ENCODE results near the gene EFTUD2. TPM values are rescaled to one million over a fixed set of nuclear protein-coding genes. Genes with fewer than 3 reads are reported as not detected.

The EFTUD2 gene
- total RNA-seq, 1 donor from 2014 or later: 102 TPM

DNA sequence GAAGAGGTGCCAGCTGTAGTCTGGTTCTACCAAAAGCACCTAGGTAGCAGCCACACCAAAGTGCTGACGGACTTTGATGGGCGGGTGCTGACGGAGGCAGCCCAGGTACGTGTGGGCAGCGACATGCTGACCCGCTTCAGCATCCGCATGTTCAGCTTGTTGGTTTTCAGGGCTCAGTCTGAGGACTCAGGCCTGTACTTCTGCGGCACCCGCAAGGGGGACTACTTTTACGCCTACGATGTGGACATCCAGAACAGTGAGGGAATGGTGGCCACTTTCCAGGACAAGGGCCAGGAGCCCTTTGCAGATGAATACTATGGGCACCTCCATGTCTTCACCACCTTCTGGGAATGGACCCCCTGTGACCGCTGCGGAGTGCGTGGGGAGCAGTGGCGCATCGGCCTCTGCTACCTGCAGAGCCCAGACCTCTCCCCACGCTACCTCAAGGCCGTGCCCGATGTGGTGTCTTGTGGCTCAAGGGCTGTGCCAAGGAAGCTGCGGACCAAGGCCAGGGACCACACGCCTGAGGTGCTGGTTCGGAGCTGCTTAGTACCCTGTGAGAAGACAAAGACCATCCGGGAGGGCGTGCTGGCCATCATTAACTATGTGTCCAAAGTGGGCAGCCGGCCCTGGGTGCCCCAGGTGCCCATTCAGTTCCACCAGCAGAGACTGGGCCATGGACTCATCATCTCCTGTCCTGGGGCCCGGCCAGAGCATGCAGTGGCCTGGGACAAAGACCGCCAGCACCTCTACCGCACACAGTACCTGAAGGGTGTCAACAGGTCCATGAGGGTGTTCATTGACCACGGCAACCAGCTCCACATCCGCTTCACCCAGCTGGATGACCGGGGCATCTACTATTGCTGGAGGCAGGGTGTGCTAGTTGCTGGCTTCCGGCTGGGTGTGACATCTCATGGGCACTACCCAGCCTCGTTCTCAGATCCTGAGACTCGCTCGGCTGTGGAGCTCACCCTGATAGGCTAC is 5.0 kb upstream of the EFTUD2 start:
- Mint-ChIP-seq H3K27ac (ENCODE audit: unreplicated experiment) (no peak overlapping the region), H3K27me3 (ENCODE audit: unreplicated experiment) (peaks cover 14% of the 10 kb centered on the region), H3K9me3 (ENCODE audit: unreplicated experiment) (peaks cover 5% of the 10 kb centered on the region), H3K4me1 (ENCODE audit: low read depth, unreplicated experiment) (peaks cover 7% of the 10 kb centered on the region), H3K36me3 (ENCODE audit: unreplicated experiment) (no peaks in the 10 kb centered on the region), H3K4me3 (ENCODE audit: unreplicated experiment) (no peak overlapping the region)
- TF ChIP-seq, protein P1, sequence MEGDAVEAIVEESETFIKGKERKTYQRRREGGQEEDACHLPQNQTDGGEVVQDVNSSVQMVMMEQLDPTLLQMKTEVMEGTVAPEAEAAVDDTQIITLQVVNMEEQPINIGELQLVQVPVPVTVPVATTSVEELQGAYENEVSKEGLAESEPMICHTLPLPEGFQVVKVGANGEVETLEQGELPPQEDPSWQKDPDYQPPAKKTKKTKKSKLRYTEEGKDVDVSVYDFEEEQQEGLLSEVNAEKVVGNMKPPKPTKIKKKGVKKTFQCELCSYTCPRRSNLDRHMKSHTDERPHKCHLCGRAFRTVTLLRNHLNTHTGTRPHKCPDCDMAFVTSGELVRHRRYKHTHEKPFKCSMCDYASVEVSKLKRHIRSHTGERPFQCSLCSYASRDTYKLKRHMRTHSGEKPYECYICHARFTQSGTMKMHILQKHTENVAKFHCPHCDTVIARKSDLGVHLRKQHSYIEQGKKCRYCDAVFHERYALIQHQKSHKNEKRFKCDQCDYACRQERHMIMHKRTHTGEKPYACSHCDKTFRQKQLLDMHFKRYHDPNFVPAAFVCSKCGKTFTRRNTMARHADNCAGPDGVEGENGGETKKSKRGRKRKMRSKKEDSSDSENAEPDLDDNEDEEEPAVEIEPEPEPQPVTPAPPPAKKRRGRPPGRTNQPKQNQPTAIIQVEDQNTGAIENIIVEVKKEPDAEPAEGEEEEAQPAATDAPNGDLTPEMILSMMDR (IDR thresholded peaks at IDR 0.05; ENCODE audit: partially characterized antibody, unreplicated experiment): no peak
- no peak for DNase-seq

DNA sequence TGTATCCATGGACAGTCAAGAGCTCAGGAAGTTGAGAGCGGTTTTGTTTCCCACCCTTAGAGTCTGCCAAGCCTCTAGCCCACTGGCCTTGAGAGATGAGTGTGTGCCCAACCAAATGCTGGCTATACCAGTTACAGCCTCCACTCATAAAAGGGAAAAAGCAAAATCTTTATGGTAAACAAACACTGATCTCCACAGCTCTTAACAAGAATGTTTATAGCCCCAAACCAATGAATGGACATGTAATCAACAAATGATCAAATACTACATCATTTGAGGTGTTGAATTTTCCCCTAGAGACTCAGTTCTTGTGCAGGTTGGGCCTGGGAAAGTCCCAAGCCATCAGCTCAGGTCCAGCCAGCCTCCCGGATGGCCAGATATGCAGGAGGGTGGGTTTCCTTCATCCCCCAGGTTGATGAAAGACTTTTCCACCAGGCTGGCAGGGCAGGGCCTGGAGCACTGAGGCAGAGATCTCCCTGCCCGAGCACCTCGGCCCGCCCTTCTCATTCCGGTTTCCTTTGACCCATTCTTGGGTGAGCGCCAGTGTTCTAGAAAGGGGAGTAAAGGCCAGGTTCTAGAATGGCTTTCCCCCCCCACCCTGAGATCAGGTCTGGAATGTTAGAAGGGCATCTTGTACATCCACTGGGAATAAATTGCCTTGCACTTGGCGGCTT is 3.9 kb upstream of the EFTUD2 start:
- no peak overlapping the region for H3K27ac Mint-ChIP-seq (ENCODE audit: unreplicated experiment)
- peaks cover 10% of the 10 kb centered on the region for H3K9me3 Mint-ChIP-seq (ENCODE audit: unreplicated experiment)
- no peak for DNase-seq
- H3K4me1 Mint-ChIP-seq (ENCODE audit: low read depth, unreplicated experiment): peaks cover 11% of the 10 kb centered on the region
- no peak overlapping the region for H3K4me3 Mint-ChIP-seq (ENCODE audit: unreplicated experiment)
- H3K27me3 Mint-ChIP-seq (ENCODE audit: unreplicated experiment): peaks cover 15% of the 10 kb centered on the region
- TF ChIP-seq, protein P1 (IDR thresholded peaks at IDR 0.05; ENCODE audit: partially characterized antibody, unreplicated experiment): no peak
- no peaks in the 10 kb centered on the region for H3K36me3 Mint-ChIP-seq (ENCODE audit: unreplicated experiment)

DNA sequence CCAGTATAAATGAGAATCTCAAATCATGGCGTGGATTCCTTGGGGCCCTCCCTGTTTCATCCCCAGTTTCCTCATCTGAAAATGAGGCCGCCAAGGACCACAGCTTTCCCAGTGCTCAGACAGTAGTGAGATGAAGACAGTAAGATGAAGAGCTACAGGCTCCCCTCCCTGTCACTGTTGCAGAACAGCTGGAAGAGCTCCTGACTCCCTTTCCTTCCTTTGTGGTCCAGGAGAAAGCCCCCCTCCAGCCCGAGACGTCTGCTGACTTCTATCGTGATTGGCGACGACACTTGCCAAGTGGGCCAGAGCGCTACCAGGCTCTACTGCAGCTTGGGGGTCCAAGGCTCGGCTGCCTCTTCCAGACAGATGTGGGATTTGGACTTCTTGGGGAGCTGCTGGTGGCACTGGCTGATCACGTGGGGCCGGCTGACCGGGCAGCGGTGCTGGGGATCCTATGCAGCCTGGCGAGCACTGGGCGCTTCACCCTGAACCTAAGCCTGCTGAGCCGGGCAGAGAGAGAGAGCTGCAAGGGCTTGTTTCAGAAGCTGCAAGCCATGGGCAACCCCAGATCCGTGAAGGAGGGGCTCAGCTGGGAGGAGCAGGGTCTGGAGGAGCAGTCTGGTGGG is 3.0 kb upstream of the EFTUD2 start:
- DNase-seq: no peak
- Mint-ChIP-seq H3K4me1 (ENCODE audit: low read depth, unreplicated experiment) (peaks cover 11% of the 10 kb centered on the region), H3K9me3 (ENCODE audit: unreplicated experiment) (peaks cover 10% of the 10 kb centered on the region), H3K27me3 (ENCODE audit: unreplicated experiment) (peaks cover 15% of the 10 kb centered on the region), H3K4me3 (ENCODE audit: unreplicated experiment) (no peak overlapping the region), H3K27ac (ENCODE audit: unreplicated experiment) (no peak overlapping the region), H3K36me3 (ENCODE audit: unreplicated experiment) (no peaks in the 10 kb centered on the region)
- TF ChIP-seq, protein P1 (IDR thresholded peaks at IDR 0.05; ENCODE audit: partially characterized antibody, unreplicated experiment): no peak

DNA sequence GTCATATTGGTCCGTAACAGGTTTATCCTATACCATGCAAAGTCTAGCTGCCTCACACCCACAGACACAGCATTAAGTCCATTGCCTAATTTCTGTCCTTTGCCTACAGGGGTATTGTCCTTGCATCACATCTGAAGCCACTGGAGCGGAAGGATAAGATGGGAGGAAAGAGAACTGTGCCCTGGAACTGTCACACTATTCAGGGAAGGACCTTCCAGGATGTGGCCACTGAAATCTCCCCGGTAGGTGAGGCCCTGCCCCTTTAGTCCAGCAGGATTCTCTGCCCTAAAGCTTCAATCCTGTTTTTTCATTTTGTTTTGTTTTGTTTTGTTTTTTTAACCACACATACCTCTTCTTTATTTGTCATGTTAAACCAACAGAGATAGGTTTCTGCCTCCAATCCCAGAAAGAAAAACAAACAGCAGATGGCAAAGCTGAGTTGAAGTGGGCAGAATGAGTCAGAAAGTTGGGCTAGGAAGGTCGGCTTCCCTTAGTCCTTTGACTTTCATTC is 2.2 kb upstream of the EFTUD2 start:
- TF ChIP-seq, protein P1 (IDR thresholded peaks at IDR 0.05; ENCODE audit: partially characterized antibody, unreplicated experiment): no peak
- Mint-ChIP-seq H3K4me3 (ENCODE audit: unreplicated experiment) (peak overlapping the region; percentile 47), H3K4me1 (ENCODE audit: low read depth, unreplicated experiment) (peaks cover 11% of the 10 kb centered on the region), H3K27me3 (ENCODE audit: unreplicated experiment) (peaks cover 15% of the 10 kb centered on the region), H3K9me3 (ENCODE audit: unreplicated experiment) (peaks cover 10% of the 10 kb centered on the region), H3K27ac (ENCODE audit: unreplicated experiment) (no peak overlapping the region), H3K36me3 (ENCODE audit: unreplicated experiment) (no peaks in the 10 kb centered on the region)
- DNase-seq: no peak
